Measurements from ENCODE around the gene MMP17.
"Not testable (repeated sequence)": the region's sequence is repeated elsewhere in the genome, so short reads cannot be mapped to it uniquely, and the experiment has no call there.

The MMP17 gene

GRCh38 chr12:131800594-131801135 lies 27.5 kb upstream of the MMP17 start:
- no peak for DNase-seq (ENCODE audit: low spot score)

- DNase-seq (ENCODE audit: low spot score) = no peak
Measured at GRCh38 chr12:131801254-131801866, 26.8 kb upstream of the MMP17 start.

- no peak for DNase-seq (ENCODE audit: low spot score)
Measured at GRCh38 chr12:131803961-131804521, 24.2 kb upstream of the MMP17 start.

GRCh38 chr12:131805421-131805820 lies 22.8 kb upstream of the MMP17 start:
- DNase-seq (ENCODE audit: low spot score) = no peak

- no peak for DNase-seq (ENCODE audit: low spot score)
Measured at GRCh38 chr12:131806674-131807073, 21.5 kb upstream of the MMP17 start.

GRCh38 chr12:131808744-131809371 lies 19.3 kb upstream of the MMP17 start:
- DNase-seq (ENCODE audit: low spot score) = no peak

- not testable (repeated sequence) for DNase-seq (ENCODE audit: low spot score)
Measured at GRCh38 chr12:131809476-131810254, 18.5 kb upstream of the MMP17 start.

- DNase-seq (ENCODE audit: low spot score) = no peak
Measured at GRCh38 chr12:131810726-131811125, 17.5 kb upstream of the MMP17 start.

GRCh38 chr12:131815131-131815530 lies 13.1 kb upstream of the MMP17 start:
- DNase-seq (ENCODE audit: low spot score) = no peak

- DNase-seq (ENCODE audit: low spot score) = no peak
Measured at GRCh38 chr12:131816495-131816894, 11.7 kb upstream of the MMP17 start.

- no peak for DNase-seq (ENCODE audit: low spot score)
Measured at GRCh38 chr12:131817241-131817640, 11.0 kb upstream of the MMP17 start.

GRCh38 chr12:131818821-131819585 lies 9.2 kb upstream of the MMP17 start:
- DNase-seq (ENCODE audit: low spot score) = no peak

GRCh38 chr12:131824450-131824849 lies 3.7 kb upstream of the MMP17 start:
- DNase-seq (ENCODE audit: low spot score) = no peak

- DNase-seq (ENCODE audit: low spot score) = no peak
Measured at GRCh38 chr12:131825146-131825892, 2.9 kb upstream of the MMP17 start.

- no peak for DNase-seq (ENCODE audit: low spot score)
Measured at GRCh38 chr12:131826097-131826928, 1.9 kb upstream of the MMP17 start.

GRCh38 chr12:131828671-131829355 lies 620 bp downstream of the MMP17 start:
- no peak for DNase-seq (ENCODE audit: low spot score)

GRCh38 chr12:131829356-131829747 lies 1.2 kb downstream of the MMP17 start:
- no peak for DNase-seq (ENCODE audit: low spot score)

GRCh38 chr12:131829791-131830334 lies 1.7 kb downstream of the MMP17 start:
- no peak for DNase-seq (ENCODE audit: low spot score)

GRCh38 chr12:131830335-131830913 lies 2.2 kb downstream of the MMP17 start:
- peak; percentile 76 for DNase-seq (ENCODE audit: low spot score)
